Small intestine (tissue), 7 donors: ENCODE data around the gene WNT9B. TPM values are rescaled to one million over a fixed set of nuclear protein-coding genes. Genes with fewer than 3 reads are reported as not detected.

ENCODE experiments used
- DNase-seq, 2 donors: peaks; one replicate each; pipeline versions ENCODE4 v3.0.0 to v3.0.0-alpha.2; 2013
- FAIRE-seq: peaks from 2 replicates; lab custom pipeline; 2012; peaks lifted over from hg19 to GRCh38; lab: Jason Lieb, UNC
- H3K27ac ChIP-seq, 3 donors: one replicate each; pipeline ENCODE4 v1.5.1; 2013; ENCODE audit warnings: low read length in 2 of 3, mild to moderate bottlenecking in 2 of 3, control low read depth in 1 of 3, inconsistent platforms in 1 of 3, low read depth in 1 of 3, moderate library complexity in 1 of 3
- H3K27me3 ChIP-seq, 3 donors: one replicate each; pipeline ENCODE4 v1.6.1; 2013; ENCODE audit warnings: low read length in 3 of 3, inconsistent platforms in 1 of 3; ENCODE audit not compliant: control insufficient read depth in 3 of 3, insufficient read depth in 3 of 3
- H3K36me3 ChIP-seq, 3 donors: one replicate each; pipeline ENCODE4 v1.6.1; 2013; ENCODE audit warnings: low read length in 3 of 3, inconsistent platforms in 1 of 3, low read depth in 1 of 3, mild to moderate bottlenecking in 1 of 3, moderate library complexity in 1 of 3; ENCODE audit not compliant: control insufficient read depth in 3 of 3, insufficient read depth in 2 of 3
- H3K4me1 ChIP-seq, 3 donors: one replicate each; pipeline ENCODE4 v1.6.1; 2013; ENCODE audit warnings: low read length in 2 of 3, inconsistent platforms in 1 of 3, low read depth in 1 of 3, mild to moderate bottlenecking in 1 of 3, moderate library complexity in 1 of 3; ENCODE audit not compliant: control insufficient read depth in 3 of 3, insufficient read depth in 2 of 3
- H3K4me3 ChIP-seq, 3 donors: one replicate each; pipeline ENCODE4 v1.5.1; 2013; ENCODE audit warnings: low read length in 3 of 3, control low read depth in 1 of 3, inconsistent platforms in 1 of 3, low read depth in 1 of 3, mild to moderate bottlenecking in 1 of 3, moderate library complexity in 1 of 3
- H3K9me3 ChIP-seq, 2 donors: one replicate each; pipeline ENCODE4 v1.6.1; 2013; ENCODE audit warnings: low read depth in 1 of 2, low read length in 1 of 2; ENCODE audit not compliant: control insufficient read depth in 2 of 2, insufficient read depth in 1 of 2
- WGBS, 3 donors: extraction: QIAGEN DNeasy Blood & Tissue Kit; methylation state at CpG; one replicate each; pipeline ENCODE4 v1.1.7; 2013; 5-methylcytosine and 5-hydroxymethylcytosine counted together
- polyA plus RNA-seq, 4 donors: library from polyadenylated mRNA; stranded (reverse) in 3 of 4; unstranded in 1 of 4; fragments of 200-250 nt in 3 of 4; fragments of 120-200 nt in 1 of 4; gene quantifications; one replicate each; pipeline versions ENCODE4 v1.2.1 to v1.2.3, GENCODE V29; 2013
- donor health status: healthy with polysubstance abuse.
- donor health status: control.
- donor health status: control.
- donor health status: Bipolar disorder and iron deficiency.
- donor health status: healthy.

The WNT9B gene
- polyA plus RNA-seq, 4 donors, result 0.01 to 0.63 (median 0.38) TPM

GRCh38 chr17:46812624-46813318, 38.6 kb upstream of the WNT9B start:
- no peak overlapping the region for H3K4me3 ChIP-seq
- WGBS, 3 donors, result 59 to 74% (median 69%) methylated on average over 6 of the region's 6 CpGs
- peaks cover 0 to 55% (median 42%) of the 10 kb centered on the region in 3 donors for H3K27me3 ChIP-seq

GRCh38 chr17:46813920-46814319, 37.5 kb upstream of the WNT9B start:
- H3K36me3 ChIP-seq, result no peaks in the 10 kb centered on the region
- peaks cover 0 to 13% (median 5%) of the 10 kb centered on the region in 3 donors for H3K4me1 ChIP-seq
- no peak for FAIRE-seq
- no peak overlapping the region for H3K4me3 ChIP-seq
- peaks cover 0 to 66% (median 47%) of the 10 kb centered on the region in 3 donors for H3K27me3 ChIP-seq
- no peak overlapping the region for H3K27ac ChIP-seq
- no peak for DNase-seq
- 61 to 76% (median 70%) methylated on average over 3 of the region's 3 CpGs for WGBS, 3 donors
- no peaks in the 10 kb centered on the region for H3K9me3 ChIP-seq

More at GRCh38 chr17:46812624-46813318, 38.6 kb upstream of the WNT9B start:
- no peak for FAIRE-seq
- H3K27ac ChIP-seq, result no peak overlapping the region
- no peaks in the 10 kb centered on the region for H3K36me3 ChIP-seq
- peaks cover 0 to 6% (median 0%) of the 10 kb centered on the region in 3 donors for H3K4me1 ChIP-seq
- DNase-seq, result no peak
- no peaks in the 10 kb centered on the region for H3K9me3 ChIP-seq

- DNase-seq (no peak), FAIRE-seq (no peak)
- Histone ChIP-seq H3K27me3 (peaks cover 1 to 72% (median 51%) of the 10 kb centered on the region in 3 donors), H3K36me3 (no peaks in the 10 kb centered on the region), H3K4me1 (peaks cover 0 to 18% (median 11%) of the 10 kb centered on the region in 3 donors), H3K9me3 (no peaks in the 10 kb centered on the region), H3K27ac (no peak overlapping the region), H3K4me3 (no peak overlapping the region)
- 45 to 58% (median 49%) methylated on average over 7 of the region's 7 CpGs for WGBS, 3 donors
These were observed 36.9 kb upstream of the WNT9B start for GRCh38 chr17:46814446-46814845.

DNA sequence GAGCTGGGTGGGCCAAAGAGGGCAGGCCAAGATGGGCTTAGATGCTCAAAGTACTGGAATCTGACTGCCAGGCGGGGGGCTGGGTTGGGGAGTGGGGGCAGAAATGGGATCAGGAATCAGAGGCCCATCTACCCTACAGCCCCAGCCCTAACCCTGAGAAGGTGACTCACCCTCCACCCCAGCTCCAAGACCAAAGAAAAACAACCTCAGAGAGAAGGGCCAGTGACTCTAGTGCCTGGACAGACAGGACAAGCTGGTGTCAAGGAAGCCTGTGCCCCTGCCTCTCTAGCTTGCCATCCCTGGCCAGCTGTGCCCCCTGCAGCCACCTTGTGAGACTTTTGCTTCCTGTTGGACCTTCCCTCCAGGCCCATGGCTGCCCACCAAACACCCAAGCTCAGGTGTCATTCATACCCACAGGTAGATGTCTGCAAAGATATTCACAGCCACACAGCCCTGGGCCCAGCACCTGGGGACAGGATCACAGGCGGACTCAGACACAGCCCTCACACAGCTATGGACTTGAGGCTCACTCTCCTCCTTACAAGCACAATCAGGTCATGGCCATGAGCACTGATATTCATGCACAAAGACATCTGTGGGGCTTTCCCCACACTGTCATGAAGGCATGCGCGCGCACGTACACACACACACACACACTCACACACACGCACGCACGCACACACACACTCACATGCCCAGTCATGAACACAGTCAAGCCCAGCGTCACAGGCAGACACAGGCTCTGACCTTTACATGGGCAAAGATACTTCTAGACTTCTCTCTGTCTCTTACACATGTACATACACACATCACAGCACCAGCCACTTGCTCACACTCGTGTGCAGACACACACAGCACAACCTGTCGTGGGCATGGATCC, 35.7 kb upstream of the WNT9B start:
- H3K4me1 ChIP-seq, result peaks cover 0 to 26% (median 13%) of the 10 kb centered on the region in 3 donors
- no peak for FAIRE-seq
- H3K4me3 ChIP-seq, result no peak overlapping the region
- H3K27me3 ChIP-seq, result peaks cover 6 to 84% (median 60%) of the 10 kb centered on the region in 3 donors
- H3K9me3 ChIP-seq, result no peaks in the 10 kb centered on the region
- no peak overlapping the region for H3K27ac ChIP-seq
- no peaks in the 10 kb centered on the region for H3K36me3 ChIP-seq
- 81 to 82% (median 82%) methylated on average over 12 of the region's 12 CpGs for WGBS, 3 donors
- DNase-seq, result no peak

GRCh38 chr17:46817151-46817900, 34.1 kb upstream of the WNT9B start:
- Histone ChIP-seq H3K4me3 (no peak overlapping the region), H3K4me1 (peaks cover 0 to 26% (median 13%) of the 10 kb centered on the region in 3 donors), H3K27me3 (peaks cover 11 to 100% (median 72%) of the 10 kb centered on the region in 3 donors), H3K27ac (no peak overlapping the region), H3K9me3 (peaks cover 0 to 4% of the 10 kb centered on the region in 2 donors), H3K36me3 (no peaks in the 10 kb centered on the region)
- no peak for FAIRE-seq
- 16 to 32% (median 26%) methylated on average over 19 to 22 of the region's 22 CpGs for WGBS, 3 donors
- DNase-seq, result no peak

GRCh38 chr17:46817901-46818209, 33.5 kb upstream of the WNT9B start:
- DNase-seq, result no peak
- no peaks in the 10 kb centered on the region for H3K36me3 ChIP-seq
- 11 to 17% (median 15%) methylated on average over 5 of the region's 5 CpGs for WGBS, 3 donors
- FAIRE-seq, result no peak
- no peak overlapping the region for H3K27ac ChIP-seq
- no peak overlapping the region for H3K4me3 ChIP-seq
- H3K4me1 ChIP-seq, result peaks cover 0 to 26% (median 13%) of the 10 kb centered on the region in 3 donors
- peaks cover 0 to 4% of the 10 kb centered on the region in 2 donors for H3K9me3 ChIP-seq
- peaks cover 11 to 99% (median 67%) of the 10 kb centered on the region in 3 donors for H3K27me3 ChIP-seq

- H3K27me3 ChIP-seq, result peaks cover 11 to 95% (median 63%) of the 10 kb centered on the region in 3 donors
- H3K4me1 ChIP-seq, result peaks cover 0 to 26% (median 13%) of the 10 kb centered on the region in 3 donors
- FAIRE-seq (no peak), DNase-seq (peak in 1 of 2 donors; percentile 47)
- H3K27ac ChIP-seq, result no peak within 1 kb of the TSS
- no peaks in the 10 kb centered on the region for H3K36me3 ChIP-seq
- peak within 1 kb of the TSS in 2 of 3 donors; percentile 13 to 43 for H3K4me3 ChIP-seq
- peaks cover 0 to 4% of the 10 kb centered on the region in 2 donors for H3K9me3 ChIP-seq
- 1 to 4% (median 1%) methylated on average over 47 of the region's 47 CpGs for WGBS, 3 donors
These were observed 33.0 kb upstream of the WNT9B start, which contains the start of gene WNT3 for GRCh38 chr17:46818316-46818928. TSS of gene WNT3 (minus strand) at chr17:46818692. CDS start at chr17:46818597, 95 bp downstream.
